Activated CD8-positive, alpha-beta memory T cell treated with anti-CD3 and anti-CD28 coated beads, Interleukin-2, amount 50 U/mL, for 24 hours (primary cell): Measurements from ENCODE around the gene PCNX4.
A peak's percentile ranks its signal among the peaks of the same experiment; 100 is the strongest.

Experiments used
- DNase-seq: peaks from one replicate; pipeline ENCODE4 v3.0.0-alpha.2; 2020; ENCODE audit errors: extremely low read depth

Gene PCNX4

DNA sequence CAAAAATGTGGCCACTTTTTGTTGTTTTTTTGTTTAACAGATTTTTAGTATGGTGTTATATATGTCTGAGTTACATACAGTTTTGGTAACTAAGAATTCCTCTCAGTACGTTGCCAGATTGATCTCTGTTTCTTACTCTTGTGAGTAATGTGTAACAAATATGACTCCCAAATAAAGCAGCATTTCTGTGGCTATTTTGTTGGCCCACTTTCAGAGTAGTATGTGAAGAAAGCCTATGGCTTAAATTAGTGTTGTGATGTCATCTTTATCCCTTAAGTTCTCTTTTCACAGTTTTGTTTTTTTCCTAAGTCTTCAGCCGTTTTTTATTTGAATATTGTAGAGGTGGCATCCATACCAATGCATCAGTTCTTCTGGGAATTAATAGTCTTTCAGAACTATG, 10.7 kb downstream of the PCNX4 start:
- DNase-seq, result no peak

DNA sequence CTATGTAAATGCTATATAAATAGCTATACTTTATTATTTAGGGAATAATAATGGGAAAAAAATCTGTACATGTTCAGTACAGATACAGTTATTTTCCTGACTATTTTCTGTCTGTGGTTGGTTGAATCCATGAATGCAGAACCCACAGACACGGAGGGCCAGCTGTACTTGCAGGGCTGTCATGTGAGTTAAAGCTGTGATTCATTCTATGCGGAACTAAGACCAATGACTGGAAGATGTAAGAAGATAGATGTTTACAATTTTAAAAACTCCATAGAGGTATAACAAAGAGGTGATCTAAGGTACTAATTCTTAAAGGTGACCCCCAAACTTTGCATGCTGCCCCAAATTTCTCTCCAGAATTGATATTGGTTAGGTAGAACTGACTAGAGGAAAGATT, 14.6 kb downstream of the PCNX4 start:
- no peak for DNase-seq

GRCh38 chr14:60107477-60107876, 15.8 kb downstream of the PCNX4 start:
- no peak for DNase-seq

- DNase-seq, result no peak
Observed at GRCh38 chr14:60111732-60112131, 20.0 kb downstream of the PCNX4 start.

DNA sequence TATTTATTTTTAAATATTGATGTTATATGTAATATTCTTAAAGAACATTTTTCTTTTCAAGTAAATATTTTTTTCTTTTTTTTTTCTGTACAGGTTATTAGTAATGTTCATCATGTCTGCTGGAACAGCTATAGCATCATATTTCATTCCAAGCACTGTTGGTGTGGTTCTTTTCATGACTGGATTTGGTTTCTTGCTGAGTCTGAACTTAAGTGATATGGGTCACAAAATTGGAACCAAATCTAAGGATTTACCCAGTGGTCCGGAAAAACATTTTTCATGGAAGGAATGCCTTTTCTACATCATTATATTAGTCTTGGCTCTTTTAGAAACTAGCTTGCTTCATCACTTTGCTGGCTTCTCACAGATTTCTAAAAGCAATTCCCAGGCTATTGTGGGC, 23.2 kb downstream of the PCNX4 start:
- no peak for DNase-seq

DNA sequence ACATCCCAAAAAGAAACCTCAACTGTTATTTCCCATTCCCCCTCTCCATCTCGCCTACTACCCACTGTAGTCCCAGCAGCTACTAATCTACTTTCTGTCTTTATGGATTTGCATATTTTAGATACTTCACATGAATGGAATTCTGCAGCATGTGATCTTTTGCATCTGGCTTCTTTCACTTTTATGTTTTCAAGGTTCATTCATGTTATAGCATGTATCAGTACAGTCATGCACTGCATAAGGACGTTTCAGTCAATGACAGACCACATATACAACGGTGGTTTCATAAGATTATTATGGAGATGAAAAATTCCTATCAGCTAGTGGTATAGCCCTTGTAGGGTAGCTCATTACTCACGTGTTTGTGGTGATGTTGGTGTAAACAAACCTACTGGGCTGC, 24.5 kb downstream of the PCNX4 start:
- DNase-seq, result no peak

GRCh38 chr14:60125918-60126317, 34.2 kb downstream of the PCNX4 start:
- no peak for DNase-seq

- no peak for DNase-seq
Observed at GRCh38 chr14:60133487-60133886, 41.8 kb downstream of the PCNX4 start.

- DNase-seq, result no peak
Observed at GRCh38 chr14:60134702-60135101, 43.0 kb downstream of the PCNX4 start.

DNA sequence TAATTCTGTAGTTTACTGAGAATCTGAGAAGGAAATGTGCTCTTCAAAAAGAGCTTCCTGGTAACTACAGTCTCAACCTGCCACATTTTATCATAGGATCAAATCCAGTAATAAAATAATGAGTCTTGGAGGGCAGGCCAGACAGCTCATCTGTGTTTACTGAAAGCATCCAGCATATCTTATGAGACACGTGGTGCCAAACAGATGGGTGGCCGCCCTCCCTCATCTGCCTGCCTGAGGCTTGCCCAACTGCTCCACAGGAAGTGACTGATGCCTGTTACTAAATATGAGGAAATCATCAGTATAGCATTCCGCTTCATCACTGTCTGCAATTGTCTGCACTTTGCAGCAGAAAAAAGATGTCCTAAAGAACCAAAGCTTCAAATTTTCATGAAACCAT, 60.0 kb downstream of the PCNX4 start:
- peak; percentile 49 for DNase-seq

DNA sequence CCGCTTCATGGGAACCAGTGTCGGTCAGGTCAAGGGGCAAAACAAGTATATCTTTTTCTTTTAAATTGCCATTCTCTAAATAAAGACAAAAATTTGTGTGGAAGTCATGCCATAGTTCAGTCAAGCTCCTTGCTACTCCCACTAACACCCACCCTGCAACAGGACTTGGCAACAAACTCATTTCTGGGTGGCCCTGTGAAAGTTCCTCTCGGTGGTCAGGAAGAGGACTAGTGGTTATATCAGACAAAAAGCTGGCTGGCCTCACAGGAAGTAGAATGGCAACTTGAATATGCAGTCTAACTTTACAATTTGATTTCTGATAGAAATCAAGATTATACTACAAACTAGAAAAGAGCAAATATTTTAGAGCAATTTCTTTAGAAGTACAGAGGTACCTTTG, 62.3 kb downstream of the PCNX4 start:
- no peak for DNase-seq

GRCh38 chr14:60154671-60155070, 62.9 kb downstream of the PCNX4 start:
- DNase-seq, result no peak

DNA sequence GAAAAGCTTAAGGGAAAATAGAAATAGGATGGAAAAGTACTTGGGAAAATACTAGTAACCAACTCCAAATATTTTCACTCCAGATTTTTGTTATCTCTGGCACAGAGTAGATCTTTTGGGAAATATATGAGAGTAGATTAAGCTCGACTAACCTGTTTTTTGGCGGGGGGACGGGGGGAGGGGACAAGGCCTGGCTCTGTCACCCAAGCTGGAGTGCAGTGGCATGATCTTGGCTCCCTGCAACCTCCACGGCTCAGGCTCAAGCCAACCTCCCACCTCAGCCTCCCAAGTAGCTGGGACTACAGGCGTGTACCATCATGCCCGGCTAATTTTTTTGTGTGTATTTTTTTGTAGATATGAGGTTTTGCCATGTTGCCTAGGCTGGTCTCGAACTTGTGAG, 68.7 kb downstream of the PCNX4 start:
- DNase-seq, result no peak

- no peak for DNase-seq
Observed at GRCh38 chr14:60161196-60162107, 69.7 kb downstream of the PCNX4 start.

DNA sequence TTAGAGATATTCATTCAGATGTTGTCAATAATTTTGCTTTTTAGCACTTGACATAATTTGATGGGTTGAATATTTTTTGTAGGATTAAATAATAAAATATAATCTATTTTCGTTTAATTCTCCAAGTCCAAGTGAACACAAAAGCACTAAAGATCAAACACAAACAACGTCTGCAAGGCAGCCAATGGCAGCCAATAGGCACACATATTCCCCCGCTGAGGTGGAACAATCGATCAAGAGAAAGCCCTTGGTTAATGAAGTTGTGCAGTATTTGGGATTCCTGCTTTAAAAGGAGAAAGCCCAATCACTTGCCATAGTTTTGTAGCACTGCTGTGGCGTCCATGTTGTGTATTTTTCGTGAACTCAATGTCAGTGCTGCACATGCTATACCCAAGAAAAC, 72.0 kb downstream of the PCNX4 start:
- DNase-seq, result no peak

DNA sequence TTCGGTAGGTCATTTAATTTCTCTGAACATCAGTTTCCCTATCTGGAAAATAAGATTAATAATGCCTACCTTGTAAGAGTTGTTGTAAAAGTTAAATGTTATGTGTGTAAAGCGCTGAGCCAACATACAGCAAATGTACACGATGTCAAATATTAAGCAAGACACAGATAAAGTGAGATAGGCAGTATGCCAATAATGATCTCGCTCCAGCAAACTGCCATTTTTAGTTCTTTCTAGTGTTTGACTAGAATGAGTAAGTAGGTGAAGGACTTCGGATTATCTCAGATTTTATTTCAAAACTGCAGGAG, 72.6 kb downstream of the PCNX4 start:
- DNase-seq, result no peak

- DNase-seq, result no peak
Observed at GRCh38 chr14:60164712-60165546, 73.2 kb downstream of the PCNX4 start, which contains the start of gene DHRS7. Gene DHRS7, minus strand, starts transcription at chr14:60165398. Its CDS starts 89 bp downstream, at chr14:60165309.

GRCh38 chr14:60165547-60165876, 73.8 kb downstream of the PCNX4 start:
- no peak for DNase-seq

DNA sequence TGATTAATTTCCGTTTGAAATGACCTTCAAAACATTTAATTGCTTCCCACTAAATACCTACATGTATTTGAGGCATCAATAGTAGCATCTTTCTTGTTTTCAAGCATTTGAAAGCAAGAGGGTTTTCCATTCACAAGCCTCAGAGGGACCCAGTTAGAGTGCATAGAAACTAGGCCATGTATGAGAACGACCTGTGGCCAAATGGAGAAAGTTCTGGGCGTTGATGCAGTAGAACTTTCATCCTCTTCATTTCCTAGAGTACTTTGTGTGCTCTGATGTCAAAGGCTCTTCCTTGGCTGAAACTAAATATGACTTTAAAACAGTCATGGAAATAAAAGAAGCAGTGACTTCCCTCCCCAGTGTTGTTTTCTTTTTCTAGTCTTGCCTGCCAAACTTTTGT, 74.4 kb downstream of the PCNX4 start:
- DNase-seq, result no peak

DNA sequence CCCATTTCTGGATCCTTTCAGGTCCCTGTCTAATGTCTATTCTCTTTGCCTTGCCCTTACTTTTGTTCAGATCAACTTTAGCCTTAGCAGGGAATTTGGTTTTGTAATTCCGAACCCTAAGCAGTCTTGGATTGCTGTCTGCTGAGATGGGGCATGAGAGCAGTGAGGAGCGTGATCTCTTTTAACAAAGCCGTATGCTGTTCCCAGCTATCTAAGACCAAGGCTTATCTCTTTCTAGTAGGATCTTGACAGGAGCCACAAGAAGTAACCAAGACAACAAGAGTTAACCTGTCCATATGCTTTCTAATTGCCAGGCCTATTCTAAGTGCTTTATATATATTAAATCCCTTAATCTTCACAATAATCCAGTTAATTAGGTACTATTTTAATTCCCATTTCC, 78.0 kb downstream of the PCNX4 start:
- DNase-seq, result no peak

DNA sequence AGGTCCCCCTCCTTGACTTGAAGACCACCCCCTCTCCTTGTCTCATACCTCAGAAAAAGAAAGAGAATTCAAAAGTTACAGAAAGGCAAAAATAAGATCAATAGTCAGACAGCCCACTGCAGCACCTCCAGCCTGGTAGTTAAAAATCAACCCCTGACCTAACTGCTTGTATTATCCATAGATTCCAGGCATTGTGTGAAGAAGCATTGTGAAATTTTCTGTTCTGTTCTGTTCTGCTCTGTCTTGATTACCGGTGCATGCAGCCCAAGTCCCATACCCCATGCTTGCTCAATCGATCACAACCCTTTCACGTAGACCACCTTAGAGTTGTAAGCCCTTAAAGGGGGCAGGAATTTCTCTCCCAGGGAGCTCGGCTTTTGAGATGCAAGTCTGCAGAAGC, 79.2 kb downstream of the PCNX4 start:
- no peak for DNase-seq

DNA sequence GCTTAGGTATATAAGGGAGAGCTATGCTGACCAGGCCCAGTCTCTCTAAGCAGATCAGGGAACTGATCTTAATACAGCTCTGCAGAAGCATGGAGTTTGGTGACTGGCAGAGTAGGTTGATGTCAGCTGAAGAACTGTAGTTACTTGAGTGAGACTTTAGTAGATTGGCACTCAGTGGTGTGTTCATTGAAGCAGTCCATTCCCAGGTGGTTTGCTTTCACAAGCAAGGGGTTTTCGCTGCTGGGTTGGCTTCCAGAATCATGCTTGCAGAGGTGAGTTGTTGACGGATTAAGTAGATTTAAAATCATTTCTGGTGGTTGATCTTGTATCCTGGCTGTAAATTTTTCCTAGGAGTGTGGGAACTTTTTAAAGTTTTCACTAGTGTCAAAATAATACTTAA, 80.0 kb downstream of the PCNX4 start:
- DNase-seq, result no peak
